Activated naive CD4-positive, alpha-beta T cell treated with anti-CD3 and anti-CD28 coated beads, Interleukin-2, amount 10 ng/mL, durations not matched to agents 5 hours and 36 hours (primary cell): ENCODE results near the gene DHODH. TPM values are rescaled to one million over a fixed set of nuclear protein-coding genes. Genes with fewer than 3 reads are reported as not detected.

Experiments used
- total RNA-seq, 2 experiments: library from RNA; stranded (reverse); gene quantifications; one replicate each; pipeline ENCODE4 v1.2.3, GENCODE V29; 2021

DHODH gene
- total RNA-seq, result 1 to 10 TPM; 8.1 to 9.6 TPM

GRCh38 chr16:72008424-72009216 is at the start of gene DHODH:
Gene DHODH, plus strand, starts transcription at chr16:72008744. Its CDS starts 21 bp downstream, at chr16:72008765.

GRCh38 chr16:72054254-72054847 is 45.8 kb downstream of the DHODH start, which contains the start of gene HP:
Gene HP, plus strand, starts transcription at chr16:72054505. Its CDS starts 148 bp downstream, at chr16:72054653.

Other genes with a start within 250 kb of the DHODH start
- gene AP1G1, start 199.9 kb upstream of the DHODH start, total RNA-seq, result 10 to 100 TPM; 78.0 to 84.5 TPM
- gene ATXN1L, start 162.8 kb upstream of the DHODH start, total RNA-seq, result 10 to 100 TPM; 23.4 to 24.9 TPM
- 10 to 100 TPM in 1 of 2 experiments, 1 to 10 TPM in 1; 9.7 to 10.2 TPM for gene ZNF821, start 124.6 kb upstream of the DHODH start, total RNA-seq
- gene IST1, start 113.2 kb upstream of the DHODH start, total RNA-seq, result 100 to 1,000 TPM; 198 to 202 TPM
- gene PKD1L3, start 8.3 kb upstream of the DHODH start, total RNA-seq, result under 1 TPM; 0.35 to 0.36 TPM
- not detected for gene HP, start 45.8 kb downstream of the DHODH start, total RNA-seq
- not detected for gene HPR, start 54.5 kb downstream of the DHODH start, total RNA-seq
- gene TXNL4B, start 84.9 kb downstream of the DHODH start, total RNA-seq, result 10 to 100 TPM; 14.7 to 17.1 TPM
- 10 to 100 TPM; 70.9 to 73.1 TPM for gene DHX38, start 85.1 kb downstream of the DHODH start, total RNA-seq
- 1 to 10 TPM; 1.5 to 1.9 TPM for gene PMFBP1, start 163.4 kb downstream of the DHODH start, total RNA-seq